ENCODE results near the gene ARMCX1. TPM values are rescaled to one million over a fixed set of nuclear protein-coding genes. Genes with fewer than 3 reads are reported as not detected.
A peak's percentile ranks its signal among the peaks of the same experiment; 100 is the strongest.
"Not testable (repeated sequence)": the region's sequence is repeated elsewhere in the genome, so short reads cannot be mapped to it uniquely, and the experiment has no call there.

Gene ARMCX1
- total RNA-seq, result 19.9 TPM

GRCh38 chrX:101550362-101550750 is at the start of gene ARMCX1:
Gene ARMCX1, plus strand, starts transcription at chrX:101550547. Its CDS starts 2,384 bp downstream, at chrX:101552931.
- peak in 2 of 3 donors; percentile 77 to 84 for DNase-seq (ENCODE audit: low read depth in 2 of 3, low spot score in 2 of 3)

GRCh38 chrX:101502929-101503328 is 47.4 kb upstream of the ARMCX1 start:
- DNase-seq (ENCODE audit: low read depth in 2 of 3, low spot score in 2 of 3), result not testable (repeated sequence)

GRCh38 chrX:101507372-101507771 is 43.0 kb upstream of the ARMCX1 start:
- no peak for DNase-seq (ENCODE audit: low read depth in 2 of 3, low spot score in 2 of 3)

- DNase-seq (ENCODE audit: low read depth in 2 of 3, low spot score in 2 of 3), result no peak
These were observed 42.4 kb upstream of the ARMCX1 start for GRCh38 chrX:101507986-101508385.

GRCh38 chrX:101530944-101531343 is 19.4 kb upstream of the ARMCX1 start:
- no peak for DNase-seq (ENCODE audit: low read depth in 2 of 3, low spot score in 2 of 3)

- DNase-seq (ENCODE audit: low read depth in 2 of 3, low spot score in 2 of 3), result no peak
These were observed 11.2 kb upstream of the ARMCX1 start for GRCh38 chrX:101539116-101539515.

GRCh38 chrX:101550751-101551379 is 518 bp downstream of the ARMCX1 start:
- DNase-seq (ENCODE audit: low read depth in 2 of 3, low spot score in 2 of 3), result peak in 2 of 3 donors; percentile 35 to 69

GRCh38 chrX:101551380-101551767 is 1.0 kb downstream of the ARMCX1 start:
- no peak for DNase-seq (ENCODE audit: low read depth in 2 of 3, low spot score in 2 of 3)

GRCh38 chrX:101552714-101553113 is 2.4 kb downstream of the ARMCX1 start:
- no peak for DNase-seq (ENCODE audit: low read depth in 2 of 3, low spot score in 2 of 3)

- no peak for DNase-seq (ENCODE audit: low read depth in 2 of 3, low spot score in 2 of 3)
These were observed 14.3 kb downstream of the ARMCX1 start for GRCh38 chrX:101564651-101565050.

GRCh38 chrX:101595739-101596419 is 45.5 kb downstream of the ARMCX1 start:
- DNase-seq (ENCODE audit: low read depth in 2 of 3, low spot score in 2 of 3), result peak in 2 of 3 donors; percentile 67 to 86

GRCh38 chrX:101599592-101599991 is 49.2 kb downstream of the ARMCX1 start:
- not testable (repeated sequence) for DNase-seq (ENCODE audit: low read depth in 2 of 3, low spot score in 2 of 3)

- no peak for DNase-seq (ENCODE audit: low read depth in 2 of 3, low spot score in 2 of 3)
These were observed 51.7 kb downstream of the ARMCX1 start for GRCh38 chrX:101602077-101602476.

Other genes with a start within 250 kb of the ARMCX1 start
- 3.0 TPM for gene TIMM8A, start 201.8 kb upstream of the ARMCX1 start, total RNA-seq
- 37.7 TPM for gene BTK, start 164.4 kb upstream of the ARMCX1 start, total RNA-seq
- 71.6 TPM for gene RPL36A, start 159.5 kb upstream of the ARMCX1 start, total RNA-seq
- gene GLA, start 142.6 kb upstream of the ARMCX1 start, total RNA-seq, result 32.3 TPM
- gene HNRNPH2, start 142.3 kb upstream of the ARMCX1 start, total RNA-seq, result 29.9 TPM
- gene ARMCX4, start 65.1 kb upstream of the ARMCX1 start, total RNA-seq, result 2.2 TPM
- gene ARMCX6, start 67.5 kb downstream of the ARMCX1 start, total RNA-seq, result 19.7 TPM
- 28.0 TPM for gene ARMCX3, start 72.6 kb downstream of the ARMCX1 start, total RNA-seq
- gene ARMCX2, start 109.3 kb downstream of the ARMCX1 start, total RNA-seq, result 16.2 TPM